ENCODE results near the gene TENM4. TPM values are rescaled to one million over a fixed set of nuclear protein-coding genes. Genes with fewer than 3 reads are reported as not detected.

TENM4 gene
- total RNA-seq, 4 donors from 2014 or later: 1.1 to 2.7 (median 2.0) TPM

GRCh38 chr11:78732246-78732645 is 708.6 kb downstream of the TENM4 start:
- H3K27ac ChIP-seq: no peak overlapping the region
- no peaks in the 10 kb centered on the region for H3K36me3 ChIP-seq
- no peak overlapping the region for H3K4me3 ChIP-seq
- no peak for DNase-seq
- H3K9me3 ChIP-seq: no peaks in the 10 kb centered on the region
- H3K4me1 ChIP-seq: no peaks in the 10 kb centered on the region
- TF ChIP-seq POLR2A (IDR thresholded peaks at IDR 0.05) (no peak), CTCF (IDR thresholded peaks at IDR 0.05) (no peak)
- no peaks in the 10 kb centered on the region for H3K27me3 ChIP-seq

- Histone ChIP-seq H3K4me1 (no peaks in the 10 kb centered on the region), H3K9me3 (no peaks in the 10 kb centered on the region), H3K27me3 (no peaks in the 10 kb centered on the region), H3K27ac (no peak overlapping the region), H3K36me3 (no peaks in the 10 kb centered on the region), H3K4me3 (no peak overlapping the region)
- TF ChIP-seq CTCF (IDR thresholded peaks at IDR 0.05) (no peak), POLR2A (IDR thresholded peaks at IDR 0.05) (no peak)
- no peak for DNase-seq
These were observed 709.8 kb downstream of the TENM4 start for GRCh38 chr11:78731027-78731426.

- no peak for TF ChIP-seq POLR2A (IDR thresholded peaks at IDR 0.05)
- TF ChIP-seq CTCF (IDR thresholded peaks at IDR 0.05): no peak
- Histone ChIP-seq H3K9me3 (no peaks in the 10 kb centered on the region), H3K27me3 (no peaks in the 10 kb centered on the region), H3K27ac (no peak overlapping the region), H3K4me1 (no peaks in the 10 kb centered on the region), H3K4me3 (no peak overlapping the region), H3K36me3 (no peaks in the 10 kb centered on the region)
- DNase-seq: no peak
These were observed 710.5 kb downstream of the TENM4 start for GRCh38 chr11:78730267-78730824.

- Histone ChIP-seq H3K4me3 (no peak overlapping the region), H3K9me3 (no peaks in the 10 kb centered on the region), H3K36me3 (no peaks in the 10 kb centered on the region), H3K27ac (no peak overlapping the region), H3K4me1 (no peaks in the 10 kb centered on the region), H3K27me3 (no peaks in the 10 kb centered on the region)
- DNase-seq: no peak
- TF ChIP-seq CTCF (IDR thresholded peaks at IDR 0.05) (no peak), POLR2A (IDR thresholded peaks at IDR 0.05) (no peak)
These were observed 713.0 kb downstream of the TENM4 start for GRCh38 chr11:78727816-78728215.

GRCh38 chr11:78725200-78725599 is 715.6 kb downstream of the TENM4 start:
- Histone ChIP-seq H3K4me3 (no peak overlapping the region), H3K27ac (no peak overlapping the region), H3K27me3 (no peaks in the 10 kb centered on the region), H3K36me3 (no peaks in the 10 kb centered on the region), H3K4me1 (no peaks in the 10 kb centered on the region), H3K9me3 (no peaks in the 10 kb centered on the region)
- TF ChIP-seq CTCF (IDR thresholded peaks at IDR 0.05): no peak
- TF ChIP-seq POLR2A (IDR thresholded peaks at IDR 0.05): no peak
- DNase-seq: no peak

- no peak for TF ChIP-seq POLR2A (IDR thresholded peaks at IDR 0.05)
- no peak for TF ChIP-seq CTCF (IDR thresholded peaks at IDR 0.05)
- Histone ChIP-seq H3K36me3 (no peaks in the 10 kb centered on the region), H3K27me3 (no peaks in the 10 kb centered on the region), H3K9me3 (no peaks in the 10 kb centered on the region), H3K27ac (no peak overlapping the region), H3K4me1 (no peaks in the 10 kb centered on the region), H3K4me3 (no peak overlapping the region)
- no peak for DNase-seq
These were observed 718.0 kb downstream of the TENM4 start for GRCh38 chr11:78722786-78723185.

Data from Peyer's patch (tissue), 4 donors.